GM21367 (cell line): Measurements from ENCODE around the gene CLTRN.

Experiments used
- ATAC-seq: cut with Tn5 transposase; IDR thresholded peaks from one replicate; pipeline ENCODE4 v1.9.1; 2021; ENCODE audit not compliant: unreplicated experiment

CLTRN gene

GRCh38 chrX:15579778-15580747, 84.5 kb downstream of the CLTRN start:
- no peak for ATAC-seq
